Measurements from ENCODE around the gene CISD1.

- TF ChIP-seq CTCF (IDR thresholded peaks at IDR 0.05; ENCODE audit: borderline replicate concordance, extremely low read depth, low read length, poor library complexity, severe bottlenecking) (no peak), EZH2 (IDR thresholded peaks at IDR 0.05; ENCODE audit: borderline replicate concordance, low read depth, low read length, severe bottlenecking) (no peak)
These were observed 51.5 kb downstream of the CISD1 start for GRCh38 chr10:58320351-58321049.
